HEK293 (cell line): Measurements from ENCODE around the gene GAS7.

Experiments
- CTCF ChIP-seq: fragments of 450-650 bp; formaldehyde crosslinking; IDR thresholded peaks from 2 replicates; pipeline ENCODE4 v1.5.1; 2016; ENCODE audit warnings: missing biosample characterization, missing genetic modification characterization
- HOXA7 ChIP-seq: sonication (generic); formaldehyde crosslinking; IDR thresholded peaks from 2 replicates; pipeline ENCODE4 v1.8.1; 2022; ENCODE audit warnings: missing genetic modification reagents, borderline replicate concordance
- PBX3 ChIP-seq: sonication (generic); formaldehyde crosslinking; IDR thresholded peaks from 2 replicates; pipeline ENCODE4 v1.8.1; 2022; ENCODE audit warnings: mild to moderate bottlenecking, moderate library complexity, missing genetic modification reagents
- PRDM10 ChIP-seq: fragments of 450-650 bp; formaldehyde crosslinking; IDR thresholded peaks from 2 replicates; pipeline ENCODE4 v1.5.1; 2016; ENCODE audit warnings: missing biosample characterization, missing genetic modification characterization
- PRDM4 ChIP-seq: fragments of 450-650 bp; formaldehyde crosslinking; IDR thresholded peaks from 2 replicates; pipeline ENCODE4 v1.5.1; 2017; ENCODE audit warnings: missing biosample characterization, missing genetic modification characterization
- TCF7L2 ChIP-seq: IDR thresholded peaks from 2 replicates; pipeline ENCODE4 v1.6.1; 2011; ENCODE audit warnings: low read depth, mild to moderate bottlenecking, inconsistent platforms, low read length, moderate library complexity, borderline replicate concordance
- YY1 ChIP-seq: fragments of 450-650 bp; formaldehyde crosslinking; IDR thresholded peaks from 2 replicates; pipeline ENCODE4 v1.5.1; 2018; ENCODE audit warnings: missing biosample characterization, missing genetic modification characterization
- ZBTB11 ChIP-seq: fragments of 450-650 bp; formaldehyde crosslinking; conservative IDR thresholded peaks from 2 replicates; pipeline ENCODE4 v1.5.1; 2016; ENCODE audit warnings: low read depth, missing biosample characterization, missing genetic modification characterization
- ZNF148 ChIP-seq: fragments of 450-650 bp; formaldehyde crosslinking; IDR thresholded peaks from 2 replicates; pipeline ENCODE4 v1.5.0; 2017; ENCODE audit warnings: missing biosample characterization, missing genetic modification characterization, borderline replicate concordance
- ZNF37A ChIP-seq: fragments of 450-650 bp; IDR thresholded peaks from 2 replicates; pipeline ENCODE4 v1.5.1; 2018; ENCODE audit warnings: missing biosample characterization, missing genetic modification characterization
- ZNF621 ChIP-seq: fragments of 450-650 bp; formaldehyde crosslinking; IDR thresholded peaks from 2 replicates; pipeline ENCODE4 v1.5.1; 2017; ENCODE audit warnings: missing biosample characterization, missing genetic modification characterization
- ZSCAN16 ChIP-seq: fragments of 450-650 bp; formaldehyde crosslinking; IDR thresholded peaks from 2 replicates; pipeline ENCODE4 v1.5.1; 2016; ENCODE audit warnings: missing biosample characterization, missing genetic modification characterization
- ZSCAN18 ChIP-seq: fragments of 450-650 bp; formaldehyde crosslinking; IDR thresholded peaks from 2 replicates; pipeline ENCODE4 v1.5.1; 2016; ENCODE audit warnings: missing biosample characterization, missing genetic modification characterization

GRCh38 chr17:9872852-9873251, 325.6 kb downstream of the GAS7 start:
- TF ChIP-seq ZNF621 (no peak), ZSCAN18 (tag by site-specific recombination) (no peak), ZNF148 (tag by site-specific recombination) (no peak), HOXA7 (CRISPR knock-in tag) (no peak), ZNF37A (tag by site-specific recombination) (no peak), PRDM10 (tag by site-specific recombination) (no peak), ZSCAN16 (tag by site-specific recombination) (no peak), PRDM4 (no peak), CTCF (tag by site-specific recombination) (no peak), TCF7L2 (no peak), YY1 (tag by site-specific recombination) (no peak), ZBTB11 (tag by site-specific recombination) (no peak), PBX3 (CRISPR knock-in tag) (no peak)
